Inflammatory macrophage treated with lipopolysaccharide for 4 hours (primary cell): Measurements from ENCODE around the gene WDR20.
"Not testable (repeated sequence)": the region's sequence is repeated elsewhere in the genome, so short reads cannot be mapped to it uniquely, and the experiment has no call there.

Source experiments
- DNase-seq: peaks from one replicate; pipeline ENCODE4 v3.0.0-alpha.2; 2020

WDR20 gene, protein sequence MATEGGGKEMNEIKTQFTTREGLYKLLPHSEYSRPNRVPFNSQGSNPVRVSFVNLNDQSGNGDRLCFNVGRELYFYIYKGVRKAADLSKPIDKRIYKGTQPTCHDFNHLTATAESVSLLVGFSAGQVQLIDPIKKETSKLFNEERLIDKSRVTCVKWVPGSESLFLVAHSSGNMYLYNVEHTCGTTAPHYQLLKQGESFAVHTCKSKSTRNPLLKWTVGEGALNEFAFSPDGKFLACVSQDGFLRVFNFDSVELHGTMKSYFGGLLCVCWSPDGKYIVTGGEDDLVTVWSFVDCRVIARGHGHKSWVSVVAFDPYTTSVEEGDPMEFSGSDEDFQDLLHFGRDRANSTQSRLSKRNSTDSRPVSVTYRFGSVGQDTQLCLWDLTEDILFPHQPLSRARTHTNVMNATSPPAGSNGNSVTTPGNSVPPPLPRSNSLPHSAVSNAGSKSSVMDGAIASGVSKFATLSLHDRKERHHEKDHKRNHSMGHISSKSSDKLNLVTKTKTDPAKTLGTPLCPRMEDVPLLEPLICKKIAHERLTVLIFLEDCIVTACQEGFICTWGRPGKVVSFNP

DNA sequence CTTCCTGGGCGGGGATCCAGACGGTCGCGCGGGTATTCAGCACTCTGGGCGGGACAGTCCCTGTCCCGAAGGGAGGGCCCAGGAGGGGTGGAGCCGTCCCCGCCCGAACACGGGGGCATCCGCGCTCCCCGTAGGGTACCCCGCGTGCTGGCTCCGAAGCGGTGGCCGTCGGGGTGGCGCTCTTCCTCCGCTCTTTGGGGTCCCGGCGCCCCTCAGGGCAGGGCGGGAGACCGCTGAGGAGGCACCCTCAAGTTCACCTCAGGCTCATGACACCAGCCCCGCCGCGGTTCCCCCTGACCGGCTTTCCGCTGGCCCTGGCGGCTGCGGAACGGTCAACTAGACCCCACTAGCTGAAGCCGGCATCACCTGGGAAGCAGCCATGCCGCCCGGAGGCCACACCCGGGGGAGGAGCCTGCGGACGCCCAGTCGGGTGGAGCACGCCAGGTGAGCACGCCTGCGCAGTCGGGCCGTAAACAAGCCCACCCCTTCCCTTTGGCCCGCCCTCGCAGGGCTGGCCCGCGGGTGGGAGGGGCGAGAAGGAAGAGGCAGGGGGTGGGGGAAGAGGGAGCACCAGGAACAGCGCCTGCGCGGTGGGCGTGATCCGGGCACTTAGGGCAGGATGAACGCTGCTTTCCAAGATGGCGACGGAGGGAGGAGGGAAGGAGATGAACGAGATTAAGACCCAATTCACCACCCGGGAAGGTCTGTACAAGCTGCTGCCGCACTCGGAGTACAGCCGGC is at the start of gene WDR20:
Gene WDR20, plus strand, starts transcription at position 612 of the 741 bp plus-strand sequence. Its CDS starts 27 bp downstream, at position 639.
- peak; percentile 98 for DNase-seq

DNA sequence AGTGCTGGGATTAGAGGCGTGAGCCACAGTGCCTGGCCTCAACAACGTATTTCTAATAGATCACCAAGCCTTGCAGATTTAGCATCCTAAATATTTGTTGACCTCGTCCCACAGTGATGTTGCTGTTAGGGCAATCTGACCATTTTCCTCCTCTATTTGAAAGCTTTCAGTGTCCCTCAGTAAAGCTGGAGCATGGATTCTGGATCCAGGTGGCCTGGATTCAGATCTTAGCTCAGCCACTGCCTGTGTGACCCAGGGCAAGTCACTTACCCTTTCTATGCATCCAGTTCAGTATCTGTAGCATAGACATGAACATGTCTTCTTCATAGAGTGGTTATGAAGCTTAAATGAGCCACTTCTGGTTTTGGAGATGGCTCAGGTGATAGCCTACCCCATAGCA is 49.0 kb upstream of the WDR20 start:
- DNase-seq: no peak

DNA sequence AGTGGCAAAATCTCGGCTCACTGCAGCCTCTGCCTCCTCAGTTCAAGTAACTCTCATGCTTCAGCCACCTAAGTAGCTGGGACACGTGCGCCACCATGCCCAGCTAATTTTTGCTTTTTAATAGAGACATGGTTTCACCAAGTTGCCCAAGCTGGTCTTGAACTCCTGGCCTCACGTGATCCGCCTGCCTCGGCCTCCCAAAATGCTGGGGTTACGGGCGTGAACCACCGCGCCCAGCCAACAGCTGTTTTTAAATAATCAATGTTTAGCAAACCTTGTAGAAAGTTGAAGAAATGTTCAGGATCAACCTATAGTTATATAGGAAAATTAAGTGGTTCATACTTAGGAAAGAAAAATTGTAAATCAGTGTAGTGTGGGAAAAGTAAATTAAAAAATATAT is 46.9 kb upstream of the WDR20 start:
- DNase-seq: no peak

DNA sequence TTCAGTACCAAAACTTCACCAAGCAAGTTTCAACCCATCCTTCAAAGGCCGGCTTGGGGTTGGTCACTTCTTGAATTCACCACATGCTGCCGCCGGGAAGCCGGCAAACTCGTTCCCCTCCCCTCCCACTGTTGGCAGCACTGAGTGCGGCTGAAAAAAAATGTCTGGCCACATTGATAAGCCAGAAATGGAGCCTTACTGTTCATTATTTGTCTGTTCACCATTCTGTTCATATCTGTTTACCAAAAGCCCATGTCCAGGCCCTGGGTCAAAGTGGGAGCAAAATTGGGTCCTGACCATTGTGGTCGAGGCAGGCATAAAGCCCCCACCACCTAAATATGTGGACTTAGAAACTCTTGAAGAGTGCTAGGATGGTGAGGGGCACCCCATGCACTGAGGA is 45.6 kb upstream of the WDR20 start:
- DNase-seq: no peak

DNA sequence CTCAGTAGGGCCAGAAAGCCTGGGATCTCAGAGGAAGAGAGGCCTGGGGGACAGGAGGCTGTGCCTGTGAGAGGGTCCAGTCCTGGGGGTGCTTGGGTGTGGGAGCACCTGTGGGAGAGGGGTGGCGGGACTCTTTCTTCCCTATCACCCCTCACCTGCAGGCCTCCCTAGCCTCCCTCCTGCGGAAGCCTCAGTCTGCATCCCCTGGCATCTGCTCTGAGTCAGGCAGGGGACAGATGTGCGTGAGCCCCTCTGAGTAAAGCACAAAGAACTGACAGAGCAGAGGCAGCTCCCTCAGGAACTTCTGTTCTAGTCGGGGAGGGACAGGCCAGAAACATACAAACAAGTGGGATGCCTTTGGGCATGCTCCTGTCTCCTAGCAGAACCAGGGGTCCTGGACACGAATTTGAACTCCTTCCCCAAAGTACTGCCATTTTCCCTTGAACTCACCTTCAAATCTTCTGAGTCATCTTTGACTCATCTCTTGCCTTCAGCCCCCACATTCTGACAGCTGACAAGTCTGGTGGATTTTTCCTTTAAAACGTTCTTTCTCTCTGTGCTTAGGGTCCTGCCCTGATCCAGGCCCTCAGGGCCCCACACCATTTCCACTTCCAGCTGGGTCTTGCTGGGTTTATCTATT is 44.3 kb upstream of the WDR20 start:
- no peak for DNase-seq

DNA sequence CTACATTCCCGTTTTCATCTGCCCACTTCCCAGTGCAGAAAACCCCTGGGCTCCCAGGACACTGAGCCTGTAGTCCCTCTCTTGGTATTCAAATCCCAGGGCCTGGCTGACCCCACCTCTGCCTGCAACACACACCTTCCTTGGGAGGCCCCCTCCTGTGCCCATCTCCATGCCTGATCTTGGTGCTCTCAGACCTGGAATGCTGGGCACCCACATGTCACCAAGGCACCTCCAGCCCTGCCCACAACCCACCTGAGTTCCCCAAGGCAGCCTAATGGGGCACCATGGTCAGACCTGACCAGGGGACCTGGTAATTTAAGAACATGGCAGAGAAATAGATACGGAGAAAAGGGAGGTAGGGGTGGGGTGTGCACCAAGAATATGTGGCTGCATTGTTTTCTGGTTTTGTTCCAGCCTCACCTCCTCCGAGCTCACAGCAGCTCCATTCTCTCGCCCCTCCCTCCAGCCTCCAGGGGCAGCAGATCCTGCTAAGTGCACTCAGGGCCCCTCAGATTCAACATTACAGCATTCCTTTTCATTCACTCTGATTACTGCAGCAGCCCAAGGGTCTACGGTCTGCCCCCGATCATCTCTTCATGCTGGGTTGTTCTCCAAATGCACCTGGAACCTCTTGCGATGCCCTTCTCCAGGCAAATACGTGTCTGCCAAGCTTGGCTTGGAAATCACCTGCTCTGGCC is 43.7 kb upstream of the WDR20 start:
- DNase-seq: no peak

DNA sequence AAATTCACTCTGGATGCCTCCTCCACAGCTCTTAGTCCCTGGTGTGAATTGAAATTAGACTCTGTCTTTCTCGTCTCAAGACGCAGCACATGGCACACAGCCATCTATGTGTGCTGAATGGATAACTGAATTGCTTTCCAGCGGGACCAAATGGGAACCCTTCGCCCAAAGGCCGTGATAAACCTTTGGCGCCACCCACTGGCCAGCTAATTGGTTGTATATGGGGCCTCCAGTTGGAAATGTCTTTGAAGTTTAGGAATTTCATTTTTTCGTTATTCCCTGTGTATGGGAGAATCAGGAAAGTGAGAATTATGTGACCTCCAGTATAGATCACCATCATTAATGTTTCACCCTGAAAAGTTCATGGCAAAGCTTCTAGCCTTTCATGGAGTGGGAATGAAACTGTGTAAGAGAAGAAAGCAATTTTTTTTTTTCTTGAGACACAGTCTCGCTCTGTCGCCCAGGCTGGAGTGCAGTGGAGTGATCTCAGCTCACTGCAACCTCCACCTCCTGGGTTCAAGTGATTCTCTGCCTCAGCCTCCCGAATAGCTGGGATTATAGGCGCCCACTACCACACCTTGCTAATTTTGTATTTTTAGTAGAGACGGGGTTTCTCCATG is 43.0 kb upstream of the WDR20 start:
- DNase-seq: peak; percentile 70

DNA sequence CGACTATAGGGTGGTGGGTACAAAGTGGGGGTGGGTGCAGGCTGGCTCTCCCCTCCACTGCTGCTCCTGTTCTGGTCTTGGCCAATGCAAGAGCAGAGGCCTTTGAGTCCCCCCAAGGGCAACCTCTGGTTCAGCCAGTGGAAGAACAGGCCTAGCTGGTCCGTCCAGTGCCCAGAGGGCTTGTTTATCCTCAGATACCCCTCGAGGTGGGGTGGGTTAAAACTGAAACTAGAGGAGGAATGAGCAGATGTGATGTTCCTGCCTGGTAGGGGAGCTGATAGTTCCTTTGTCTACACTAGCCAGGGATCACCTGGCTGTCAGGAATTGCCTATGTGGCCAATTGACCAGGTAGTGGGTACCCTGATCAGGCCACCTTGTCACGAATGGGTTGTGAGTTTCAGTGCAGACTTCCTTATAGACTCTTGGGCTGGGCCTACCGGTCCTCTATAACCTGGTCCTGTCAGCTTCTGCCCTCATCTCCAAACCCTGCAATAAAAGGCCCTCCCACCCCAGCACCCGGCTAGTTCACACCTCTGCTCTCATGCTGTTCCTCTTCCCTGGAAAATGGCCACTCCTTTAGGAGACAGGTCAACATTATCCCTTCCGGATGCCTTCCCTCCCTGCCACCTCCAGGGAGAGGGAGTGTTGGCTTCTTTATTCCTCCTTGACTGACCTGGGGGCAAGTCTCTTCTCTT is 42.1 kb upstream of the WDR20 start:
- no peak for DNase-seq

DNA sequence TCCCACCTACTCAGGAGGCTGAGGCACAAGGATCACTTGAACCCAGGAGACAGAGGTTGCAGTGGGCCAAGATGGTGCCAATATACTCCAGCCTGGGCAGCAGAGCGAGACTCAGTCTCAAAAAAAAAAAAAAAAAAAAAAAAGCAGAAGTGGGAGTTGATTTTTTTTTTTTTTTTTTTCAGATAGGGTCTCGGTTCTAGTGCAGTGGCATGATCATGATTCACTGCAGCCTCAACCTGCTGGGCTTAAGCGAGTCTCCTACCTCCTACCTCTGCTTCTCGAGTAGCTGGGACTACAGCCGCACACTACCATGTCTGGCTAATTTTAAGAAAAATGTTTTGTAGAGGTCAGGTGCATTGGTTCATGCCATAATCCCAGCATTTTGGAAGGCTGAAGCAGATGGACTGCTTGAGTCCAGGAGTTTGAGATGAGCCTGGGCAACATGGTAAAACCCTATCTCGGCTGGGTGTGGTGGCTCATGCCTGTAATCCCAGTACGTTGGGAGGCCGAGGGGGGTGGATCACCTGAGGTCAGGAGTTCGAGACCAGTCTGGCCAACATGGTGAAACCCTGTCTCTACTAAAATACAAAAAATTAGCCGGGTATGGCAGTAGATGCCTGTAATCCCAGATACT is 36.5 kb upstream of the WDR20 start:
- DNase-seq: peak; percentile 31

DNA sequence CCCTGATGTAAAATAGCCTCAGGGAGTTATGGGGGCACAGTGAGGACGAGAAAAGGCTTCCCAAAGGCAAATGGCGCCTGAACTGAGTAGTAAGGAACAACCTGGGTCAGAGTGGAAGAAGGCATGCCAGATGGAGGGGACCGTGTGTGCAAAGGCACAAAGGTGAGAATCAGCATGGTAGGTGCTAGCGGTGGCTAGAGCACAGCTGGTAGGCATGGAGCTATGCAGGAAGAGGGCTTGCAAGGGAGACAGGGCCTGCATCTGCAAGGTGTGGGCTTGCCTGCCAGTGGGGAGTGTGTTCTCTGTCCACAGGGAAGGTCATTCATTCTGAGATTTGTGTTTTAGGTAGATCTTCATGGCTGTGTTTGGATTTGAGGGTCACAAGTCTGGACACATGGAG is 34.3 kb upstream of the WDR20 start:
- DNase-seq: no peak

DNA sequence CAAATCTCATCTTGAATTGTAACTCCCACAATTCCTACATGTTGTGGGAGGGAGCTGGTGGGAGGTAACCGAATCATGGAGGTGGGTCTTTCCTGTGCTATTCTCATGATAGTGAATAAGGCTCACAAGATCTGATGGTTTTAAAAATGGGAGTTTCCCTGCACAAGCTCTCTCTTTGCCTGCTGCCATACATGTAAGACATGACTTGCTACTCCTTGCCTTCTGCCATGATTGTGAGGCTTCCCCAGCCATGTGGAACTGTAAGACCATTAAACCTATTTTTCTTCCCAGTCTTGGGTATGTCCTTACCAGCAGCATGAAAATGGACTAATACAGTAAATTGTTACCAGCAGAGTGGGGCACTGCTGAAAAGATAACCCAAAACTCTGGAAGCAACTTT is 30.4 kb upstream of the WDR20 start:
- DNase-seq: not testable (repeated sequence)

DNA sequence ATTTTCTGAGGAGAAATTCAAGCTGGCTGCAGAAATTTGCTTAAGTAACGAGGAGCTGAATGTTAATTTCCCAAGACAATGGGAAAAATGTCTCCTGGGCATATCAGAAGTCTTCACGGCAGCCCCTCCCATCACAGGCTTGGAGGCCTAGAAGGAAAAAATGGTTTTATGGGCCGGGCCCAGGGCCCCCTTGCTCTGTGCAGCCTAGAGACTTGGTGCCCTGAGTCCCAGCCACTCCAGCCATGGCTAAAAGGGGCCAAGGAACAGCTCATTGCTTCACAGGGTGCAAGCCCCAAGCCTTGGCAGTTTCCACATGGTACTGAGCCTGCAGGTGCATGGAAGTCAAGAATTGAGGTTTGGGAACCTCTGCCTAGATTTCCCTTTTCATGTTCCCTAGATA is 28.6 kb upstream of the WDR20 start:
- no peak for DNase-seq

DNA sequence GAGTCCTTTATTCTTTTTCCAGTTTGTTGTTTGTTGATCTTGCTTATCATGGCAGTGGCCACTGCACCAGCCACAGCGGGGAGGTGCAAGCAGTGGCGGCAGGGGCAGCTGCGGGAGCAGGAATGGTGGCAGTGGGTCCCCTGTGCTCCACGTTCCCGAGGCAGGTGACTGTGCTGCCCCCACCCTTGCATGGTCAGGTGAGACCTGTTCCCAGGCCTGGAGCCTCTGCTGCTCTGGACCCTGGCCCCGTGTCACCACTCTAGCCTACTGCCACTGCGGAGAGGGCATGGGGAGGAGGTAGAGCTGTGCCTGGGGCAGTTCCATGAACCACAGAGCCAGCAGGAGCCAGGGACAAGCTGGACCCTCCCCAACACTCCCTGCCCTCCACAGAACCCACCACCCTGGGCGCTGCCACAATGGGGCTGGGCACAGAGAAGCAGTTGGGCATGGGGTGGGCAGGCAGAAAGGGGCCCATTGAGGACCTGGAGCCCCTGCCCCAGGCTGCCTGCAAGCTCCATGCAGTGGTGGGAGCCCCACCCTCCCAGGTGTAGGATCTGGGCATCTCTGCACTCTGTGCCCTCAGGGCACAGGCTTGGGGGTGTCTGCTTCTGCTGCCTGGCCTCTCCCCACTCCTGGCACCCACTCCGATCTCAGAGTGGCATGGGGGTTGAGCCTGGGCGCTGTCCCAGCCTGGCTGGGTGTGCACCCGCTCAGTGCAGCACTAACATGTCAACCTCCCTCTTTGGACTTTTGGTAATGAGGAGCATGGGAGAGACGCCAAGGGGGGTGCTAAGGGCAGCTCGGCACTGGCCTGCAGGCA is 23.1 kb upstream of the WDR20 start:
- DNase-seq: no peak

DNA sequence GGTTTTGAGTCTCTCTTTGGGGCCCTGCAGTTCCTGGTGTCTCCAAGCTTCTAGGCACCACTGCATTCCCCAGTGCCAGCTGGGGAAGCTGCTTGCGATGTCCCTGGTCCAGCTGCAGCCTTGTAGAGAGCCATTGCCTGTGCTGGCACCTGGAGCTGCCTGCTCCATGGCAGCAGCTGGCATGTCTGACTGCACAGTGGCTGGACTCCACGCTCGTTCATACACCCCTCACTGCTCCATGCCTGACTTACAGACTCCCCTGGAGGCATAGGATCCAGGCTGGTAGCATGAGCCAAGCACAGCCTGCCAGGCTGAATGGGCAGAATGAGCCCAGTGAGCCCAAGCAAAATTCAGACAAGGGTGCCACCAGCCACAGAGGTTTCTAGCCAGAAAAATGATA is 21.8 kb upstream of the WDR20 start:
- no peak for DNase-seq

DNA sequence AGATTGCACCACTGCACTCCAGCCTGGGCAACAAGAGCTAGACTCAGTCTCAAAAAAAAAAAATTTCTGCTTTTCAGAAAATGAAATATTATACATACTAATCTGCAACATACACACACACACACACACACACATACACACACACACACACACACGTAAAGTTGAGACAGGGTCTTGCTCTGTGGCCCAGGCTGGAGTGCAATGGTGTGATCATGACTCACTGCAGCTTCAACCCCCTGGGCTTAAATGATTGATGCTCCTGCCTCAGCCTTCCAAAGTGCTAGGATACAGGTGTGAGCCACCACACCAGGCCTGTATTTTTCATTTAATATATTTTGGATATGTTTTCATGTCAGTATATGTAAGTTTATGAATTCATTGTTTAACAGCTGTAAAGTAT is 18.8 kb upstream of the WDR20 start:
- no peak for DNase-seq

DNA sequence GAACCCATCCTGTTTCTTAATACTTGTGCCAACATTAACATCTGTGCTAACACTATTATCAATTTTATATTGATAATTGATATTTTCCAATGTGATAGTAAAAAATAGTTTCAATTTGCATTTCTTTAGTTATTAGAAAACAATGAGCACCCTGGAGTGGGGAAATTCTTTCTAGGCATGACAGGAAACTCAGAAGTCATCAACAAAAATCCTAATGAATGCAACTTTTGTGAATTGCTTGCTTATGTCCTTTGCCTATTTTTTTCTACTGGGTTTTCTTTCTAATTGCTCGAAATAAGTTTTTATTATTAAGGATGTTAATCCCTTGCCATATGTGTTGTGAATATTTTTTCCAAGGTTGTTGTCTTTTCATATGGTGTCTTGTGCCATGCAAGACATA is 18.1 kb upstream of the WDR20 start:
- no peak for DNase-seq

DNA sequence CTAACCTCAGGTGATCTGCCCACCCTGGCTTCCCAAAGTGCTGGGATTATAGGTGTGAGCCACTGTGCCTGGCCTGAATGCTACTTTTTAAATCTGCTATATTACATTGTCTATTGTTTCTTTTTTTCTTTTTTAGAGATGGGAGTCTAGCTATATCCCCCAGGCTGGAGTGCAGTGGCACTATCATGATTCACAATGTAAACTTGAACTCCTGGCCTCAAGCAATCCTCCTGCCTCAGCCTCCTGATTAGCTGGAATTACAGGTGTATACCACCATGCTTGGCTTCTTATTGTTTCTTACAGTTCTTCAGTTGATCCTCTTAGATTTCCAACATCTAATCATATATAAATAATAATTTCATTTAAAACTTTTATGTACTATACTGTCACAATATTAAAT is 15.3 kb upstream of the WDR20 start:
- no peak for DNase-seq

DNA sequence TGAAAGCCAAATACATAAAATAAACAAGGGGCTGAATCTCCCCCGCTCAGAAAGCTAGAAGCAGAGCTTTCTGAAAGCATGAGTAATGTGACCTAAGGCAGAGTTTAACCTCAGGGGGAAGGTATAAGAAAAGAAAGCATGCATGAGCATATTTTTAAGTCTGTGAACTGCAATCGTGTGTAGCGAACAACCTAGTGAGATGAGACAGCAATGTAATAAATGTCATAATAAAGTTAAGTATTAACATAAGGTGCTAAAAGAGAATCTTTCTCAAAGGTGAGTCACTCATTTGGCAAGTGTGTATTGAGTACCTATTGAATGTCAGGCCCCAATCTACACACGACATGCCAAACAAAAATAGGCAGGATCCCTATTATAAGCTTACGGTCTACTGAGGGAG is 14.2 kb upstream of the WDR20 start:
- DNase-seq: no peak

DNA sequence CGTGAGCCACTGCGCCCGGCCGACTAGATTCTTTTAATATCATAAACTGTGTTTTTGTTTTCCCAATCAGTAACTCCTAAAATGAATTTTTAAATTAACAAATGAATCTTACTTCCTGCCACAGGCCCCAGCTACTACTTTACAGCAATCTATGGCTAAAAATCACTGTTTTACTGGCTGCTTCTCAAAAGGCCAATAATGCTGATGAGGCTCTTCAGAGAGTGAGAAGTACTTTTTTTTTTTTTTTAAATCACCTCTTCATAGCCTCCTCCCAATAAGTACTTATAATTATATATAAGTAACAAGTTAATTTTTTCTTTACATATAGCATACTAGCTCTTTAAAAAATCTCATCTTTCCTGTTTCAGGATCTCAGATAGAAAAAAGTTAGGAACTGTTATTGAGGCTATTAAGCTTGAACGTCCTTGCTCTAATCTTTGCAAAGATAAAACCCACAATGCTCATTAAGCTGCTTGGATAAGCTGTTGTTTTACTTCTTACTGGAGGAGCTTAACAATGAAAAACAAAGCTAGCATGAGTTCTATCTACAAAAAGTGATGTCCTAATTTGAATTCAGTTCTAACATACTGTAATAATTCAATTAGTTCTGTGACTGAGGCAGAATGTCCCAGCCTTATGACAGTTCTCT is 12.8 kb upstream of the WDR20 start:
- DNase-seq: no peak

DNA sequence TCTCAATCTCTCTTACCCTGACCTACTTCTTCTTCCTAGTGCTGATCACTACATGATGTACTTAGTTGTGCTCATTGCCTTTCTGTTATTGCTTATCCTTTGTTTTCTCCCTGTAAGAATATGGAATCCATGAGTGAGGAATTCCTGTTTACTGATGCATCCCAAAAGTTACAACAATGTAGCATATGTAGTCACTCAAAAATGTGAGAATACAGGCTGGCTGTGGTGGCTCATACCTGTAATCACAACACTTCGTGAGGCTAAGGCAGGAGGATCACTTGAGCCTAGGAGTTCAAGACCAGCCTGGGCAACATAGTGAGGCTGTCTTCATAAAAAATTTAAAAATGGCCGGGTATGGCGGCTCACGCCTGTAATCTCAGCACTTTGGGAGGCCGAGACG is 8.0 kb upstream of the WDR20 start:
- no peak for DNase-seq
